Measurements from ENCODE around the gene SON. TPM values are rescaled to one million over a fixed set of nuclear protein-coding genes. Genes with fewer than 3 reads are reported as not detected.

SON gene
- total RNA-seq, 1 donor from 2014 or later: 139 TPM

GRCh38 chr21:33522953-33523349 lies 19.9 kb upstream of the SON start:
- no peak overlapping the region for H3K4me3 ChIP-seq (ENCODE audit: low read depth, low read length)
- DNase-seq (ENCODE audit: low read depth): no peak
- no peaks in the 10 kb centered on the region for H3K27me3 ChIP-seq (ENCODE audit: control insufficient read depth, insufficient read depth, low read length)
- no peaks in the 10 kb centered on the region for H3K36me3 ChIP-seq (ENCODE audit: control insufficient read depth, insufficient read depth, low read length)
- TF ChIP-seq CTCF (IDR thresholded peaks at IDR 0.05; ENCODE audit: insufficient read depth, low read length, poor library complexity, severe bottlenecking): no peak

- no peak for DNase-seq (ENCODE audit: low read depth)
- no peak overlapping the region for H3K4me3 ChIP-seq (ENCODE audit: low read depth, low read length)
- TF ChIP-seq CTCF (IDR thresholded peaks at IDR 0.05; ENCODE audit: insufficient read depth, low read length, poor library complexity, severe bottlenecking): no peak
- no peaks in the 10 kb centered on the region for H3K27me3 ChIP-seq (ENCODE audit: control insufficient read depth, insufficient read depth, low read length)
- no peaks in the 10 kb centered on the region for H3K36me3 ChIP-seq (ENCODE audit: control insufficient read depth, insufficient read depth, low read length)
Observed at GRCh38 chr21:33531007-33531406, 11.8 kb upstream of the SON start.

- DNase-seq (ENCODE audit: low read depth): no peak
- Histone ChIP-seq H3K4me3 (ENCODE audit: low read depth, low read length) (no peak overlapping the region), H3K36me3 (ENCODE audit: control insufficient read depth, insufficient read depth, low read length) (peaks cover 1% of the 10 kb centered on the region), H3K27me3 (ENCODE audit: control insufficient read depth, insufficient read depth, low read length) (no peaks in the 10 kb centered on the region)
- no peak for TF ChIP-seq CTCF (IDR thresholded peaks at IDR 0.05; ENCODE audit: insufficient read depth, low read length, poor library complexity, severe bottlenecking)
Observed at GRCh38 chr21:33537212-33537611, 5.6 kb upstream of the SON start.

GRCh38 chr21:33539616-33540015 lies 3.2 kb upstream of the SON start:
- Histone ChIP-seq H3K27me3 (ENCODE audit: control insufficient read depth, insufficient read depth, low read length) (no peaks in the 10 kb centered on the region), H3K36me3 (ENCODE audit: control insufficient read depth, insufficient read depth, low read length) (peaks cover 1% of the 10 kb centered on the region), H3K4me3 (ENCODE audit: low read depth, low read length) (no peak overlapping the region)
- no peak for TF ChIP-seq CTCF (IDR thresholded peaks at IDR 0.05; ENCODE audit: insufficient read depth, low read length, poor library complexity, severe bottlenecking)
- no peak for DNase-seq (ENCODE audit: low read depth)

- H3K4me3 ChIP-seq (ENCODE audit: low read depth, low read length): peak overlapping the region; percentile 95
- no peak for TF ChIP-seq CTCF (IDR thresholded peaks at IDR 0.05; ENCODE audit: insufficient read depth, low read length, poor library complexity, severe bottlenecking)
Observed at GRCh38 chr21:33540711-33541104, 2.1 kb upstream of the SON start.

GRCh38 chr21:33541105-33541711 lies 1.6 kb upstream of the SON start:
- H3K36me3 ChIP-seq (ENCODE audit: control insufficient read depth, insufficient read depth, low read length): peaks cover 1% of the 10 kb centered on the region
- peak overlapping the region; percentile 95 for H3K4me3 ChIP-seq (ENCODE audit: low read depth, low read length)
- no peak for DNase-seq (ENCODE audit: low read depth)
- H3K27me3 ChIP-seq (ENCODE audit: control insufficient read depth, insufficient read depth, low read length): no peaks in the 10 kb centered on the region
- TF ChIP-seq CTCF (IDR thresholded peaks at IDR 0.05; ENCODE audit: insufficient read depth, low read length, poor library complexity, severe bottlenecking): no peak

More at GRCh38 chr21:33540711-33541104, 2.1 kb upstream of the SON start:
- H3K36me3 ChIP-seq (ENCODE audit: control insufficient read depth, insufficient read depth, low read length): peaks cover 1% of the 10 kb centered on the region
- DNase-seq (ENCODE audit: low read depth): no peak
- no peaks in the 10 kb centered on the region for H3K27me3 ChIP-seq (ENCODE audit: control insufficient read depth, insufficient read depth, low read length)

Data from kidney epithelial cell (primary cell).